Measurements from ENCODE around the gene EIF4E.

- TF ChIP-seq POLR2A (IDR thresholded peaks at IDR 0.05; ENCODE audit: low read depth, low read length) (no peak), MXI1 (IDR thresholded peaks at IDR 0.05; ENCODE audit: borderline replicate concordance, low read depth, low read length) (no peak), RFX5 (IDR thresholded peaks at IDR 0.05; ENCODE audit: low read depth, low read length) (no peak), CTCF (conservative IDR thresholded peaks at IDR 0.05; ENCODE audit: low read depth, low read length) (no peak), MAZ (IDR thresholded peaks at IDR 0.05; ENCODE audit: borderline replicate concordance, low read depth, low read length) (no peak), MAFK (IDR thresholded peaks at IDR 0.05; ENCODE audit: low read depth, low read length) (no peak)
Observed at GRCh38 chr4:98851806-98852205, 77.1 kb downstream of the EIF4E start.

All from IMR-90 (cell line).